Measurements from ENCODE around the gene RAB14.

GRCh38 chr9:121226175-121226574, 24.5 kb upstream of the RAB14 start:
- TF ChIP-seq CTCF (conservative IDR thresholded peaks at IDR 0.05; ENCODE audit: low read length), result no peak
- no peak for TF ChIP-seq EZH2phosphoT487 (IDR thresholded peaks at IDR 0.05; ENCODE audit: borderline replicate concordance, low read depth, low read length)
